Activated naive CD8-positive, alpha-beta T cell treated with anti-CD3 and anti-CD28 coated beads, Interleukin-2, amount 50 U/mL, for 24 hours (primary cell): ENCODE measurements around the gene BIN1.
A peak's percentile ranks its signal among the peaks of the same experiment; 100 is the strongest.
"Not testable (repeated sequence)": the region's sequence is repeated elsewhere in the genome, so short reads cannot be mapped to it uniquely, and the experiment has no call there.

Experiments
- ATAC-seq: fragments of 150-1000 bp; cut with Tn5 transposase; one replicate; pipeline ENCODE4 v1.10.0; 2021
- DNase-seq: peaks from one replicate; pipeline ENCODE4 v3.0.0; 2021
- H3K27ac Mint-ChIP-seq: one replicate; pipeline ENCODE4 v1.8.0; 2021; ENCODE audit warnings: mild to moderate bottlenecking, mixed read lengths
- H3K27me3 Mint-ChIP-seq: one replicate; pipeline ENCODE4 v1.8.0; 2021; ENCODE audit warnings: mixed read lengths
- H3K36me3 Mint-ChIP-seq: one replicate; pipeline ENCODE4 v1.8.0; 2021; ENCODE audit warnings: low read depth, mixed read lengths
- H3K4me1 Mint-ChIP-seq: one replicate; pipeline ENCODE4 v1.8.0; 2021; ENCODE audit warnings: mixed read lengths
- H3K4me3 Mint-ChIP-seq: one replicate; pipeline ENCODE4 v1.8.0; 2021; ENCODE audit warnings: mild to moderate bottlenecking, moderate library complexity, mixed read lengths
- H3K9me3 Mint-ChIP-seq: one replicate; pipeline ENCODE4 v1.8.0; 2021; ENCODE audit warnings: mixed read lengths

Gene BIN1

GRCh38 chr2:127040169-127040568 is 66.8 kb downstream of the BIN1 start:
- DNase-seq: no peak
- ATAC-seq: no peak
- Mint-ChIP-seq H3K9me3 (no peaks in the 10 kb centered on the region), H3K36me3 (no peaks in the 10 kb centered on the region), H3K27ac (no peak overlapping the region), H3K4me1 (peaks cover 3% of the 10 kb centered on the region), H3K27me3 (no peaks in the 10 kb centered on the region), H3K4me3 (no peak overlapping the region)

- H3K27ac Mint-ChIP-seq: no peak overlapping the region
- H3K36me3 Mint-ChIP-seq: no peaks in the 10 kb centered on the region
- H3K9me3 Mint-ChIP-seq: no peaks in the 10 kb centered on the region
- peaks cover 3% of the 10 kb centered on the region for H3K4me1 Mint-ChIP-seq
- H3K27me3 Mint-ChIP-seq: no peaks in the 10 kb centered on the region
- H3K4me3 Mint-ChIP-seq: no peak overlapping the region
- ATAC-seq: peak; percentile 66
- DNase-seq: no peak
Measured at GRCh38 chr2:127039387-127040031, 67.4 kb downstream of the BIN1 start.

GRCh38 chr2:127037476-127037875 is 69.5 kb downstream of the BIN1 start:
- Mint-ChIP-seq H3K27me3 (no peaks in the 10 kb centered on the region), H3K36me3 (no peaks in the 10 kb centered on the region), H3K4me3 (no peak overlapping the region), H3K27ac (no peak overlapping the region), H3K4me1 (peaks cover 3% of the 10 kb centered on the region), H3K9me3 (no peaks in the 10 kb centered on the region)
- DNase-seq (no peak), ATAC-seq (no peak)

- H3K9me3 Mint-ChIP-seq: no peaks in the 10 kb centered on the region
- H3K27me3 Mint-ChIP-seq: no peaks in the 10 kb centered on the region
- no peaks in the 10 kb centered on the region for H3K36me3 Mint-ChIP-seq
- H3K27ac Mint-ChIP-seq: no peak overlapping the region
- DNase-seq (no peak), ATAC-seq (no peak)
- H3K4me1 Mint-ChIP-seq: peaks cover 3% of the 10 kb centered on the region
- no peak overlapping the region for H3K4me3 Mint-ChIP-seq
Measured at GRCh38 chr2:127034883-127035611, 71.9 kb downstream of the BIN1 start.

- DNase-seq (no peak), ATAC-seq (no peak)
- Mint-ChIP-seq H3K9me3 (no peaks in the 10 kb centered on the region), H3K4me1 (no peaks in the 10 kb centered on the region), H3K36me3 (no peaks in the 10 kb centered on the region), H3K27ac (no peak overlapping the region), H3K27me3 (peaks cover 1% of the 10 kb centered on the region), H3K4me3 (no peak overlapping the region)
Measured at GRCh38 chr2:127034051-127034450, 72.9 kb downstream of the BIN1 start.

GRCh38 chr2:127032621-127033020 is 74.3 kb downstream of the BIN1 start:
- ATAC-seq: no peak
- DNase-seq: no peak
- Mint-ChIP-seq H3K9me3 (no peaks in the 10 kb centered on the region), H3K4me1 (no peaks in the 10 kb centered on the region), H3K36me3 (no peaks in the 10 kb centered on the region), H3K27me3 (peaks cover 11% of the 10 kb centered on the region), H3K4me3 (no peak overlapping the region), H3K27ac (no peak overlapping the region)

- no peaks in the 10 kb centered on the region for H3K36me3 Mint-ChIP-seq
- no peaks in the 10 kb centered on the region for H3K9me3 Mint-ChIP-seq
- ATAC-seq: no peak
- peaks cover 15% of the 10 kb centered on the region for H3K4me1 Mint-ChIP-seq
- no peak overlapping the region for H3K27ac Mint-ChIP-seq
- H3K27me3 Mint-ChIP-seq: peaks cover 21% of the 10 kb centered on the region
- H3K4me3 Mint-ChIP-seq: no peak overlapping the region
- DNase-seq: no peak
Measured at GRCh38 chr2:127029350-127030051, 77.5 kb downstream of the BIN1 start.

GRCh38 chr2:127028745-127029144 is 78.2 kb downstream of the BIN1 start:
- H3K27ac Mint-ChIP-seq, H3K9me3 Mint-ChIP-seq, H3K36me3 Mint-ChIP-seq, H3K4me3 Mint-ChIP-seq, DNase-seq, ATAC-seq: not testable (repeated sequence)
- Mint-ChIP-seq H3K4me1 (peaks cover 17% of the 10 kb centered on the region), H3K27me3 (peaks cover 23% of the 10 kb centered on the region)

- H3K27ac Mint-ChIP-seq: no peak overlapping the region
- H3K4me1 Mint-ChIP-seq: peaks cover 17% of the 10 kb centered on the region
- H3K9me3 Mint-ChIP-seq: no peaks in the 10 kb centered on the region
- peaks cover 23% of the 10 kb centered on the region for H3K27me3 Mint-ChIP-seq
- no peak for DNase-seq
- H3K4me3 Mint-ChIP-seq: no peak overlapping the region
- H3K36me3 Mint-ChIP-seq: no peaks in the 10 kb centered on the region
- no peak for ATAC-seq
Measured at GRCh38 chr2:127027715-127028114, 79.2 kb downstream of the BIN1 start.

- H3K27ac Mint-ChIP-seq: no peak overlapping the region
- DNase-seq: peak; percentile 72
- H3K27me3 Mint-ChIP-seq: peaks cover 23% of the 10 kb centered on the region
- no peaks in the 10 kb centered on the region for H3K9me3 Mint-ChIP-seq
- no peaks in the 10 kb centered on the region for H3K36me3 Mint-ChIP-seq
- peak overlapping the region; percentile 58 for H3K4me3 Mint-ChIP-seq
- peaks cover 17% of the 10 kb centered on the region for H3K4me1 Mint-ChIP-seq
- peak; percentile 95 for ATAC-seq
Measured at GRCh38 chr2:127025359-127026166, 81.4 kb downstream of the BIN1 start.

GRCh38 chr2:127024769-127025358 is 82.1 kb downstream of the BIN1 start:
- no peaks in the 10 kb centered on the region for H3K36me3 Mint-ChIP-seq
- no peak overlapping the region for H3K4me3 Mint-ChIP-seq
- peaks cover 17% of the 10 kb centered on the region for H3K4me1 Mint-ChIP-seq
- no peak overlapping the region for H3K27ac Mint-ChIP-seq
- H3K27me3 Mint-ChIP-seq: peaks cover 23% of the 10 kb centered on the region
- no peaks in the 10 kb centered on the region for H3K9me3 Mint-ChIP-seq
- DNase-seq (no peak), ATAC-seq (no peak)

GRCh38 chr2:127023504-127023903 is 83.5 kb downstream of the BIN1 start:
- ATAC-seq: no peak
- no peaks in the 10 kb centered on the region for H3K36me3 Mint-ChIP-seq
- no peak overlapping the region for H3K4me3 Mint-ChIP-seq
- peaks cover 17% of the 10 kb centered on the region for H3K4me1 Mint-ChIP-seq
- no peak for DNase-seq
- H3K9me3 Mint-ChIP-seq: no peaks in the 10 kb centered on the region
- H3K27me3 Mint-ChIP-seq: peaks cover 19% of the 10 kb centered on the region
- no peak overlapping the region for H3K27ac Mint-ChIP-seq

- ATAC-seq (no peak), DNase-seq (no peak)
- Mint-ChIP-seq H3K27me3 (peaks cover 14% of the 10 kb centered on the region), H3K4me1 (peaks cover 17% of the 10 kb centered on the region), H3K27ac (no peak overlapping the region), H3K9me3 (no peaks in the 10 kb centered on the region), H3K36me3 (no peaks in the 10 kb centered on the region), H3K4me3 (no peak overlapping the region)
Measured at GRCh38 chr2:127022817-127023216, 84.1 kb downstream of the BIN1 start.

- peaks cover 5% of the 10 kb centered on the region for H3K27me3 Mint-ChIP-seq
- H3K9me3 Mint-ChIP-seq: no peaks in the 10 kb centered on the region
- ATAC-seq (no peak), DNase-seq (no peak)
- no peak overlapping the region for H3K27ac Mint-ChIP-seq
- no peaks in the 10 kb centered on the region for H3K36me3 Mint-ChIP-seq
- H3K4me1 Mint-ChIP-seq: peaks cover 5% of the 10 kb centered on the region
- H3K4me3 Mint-ChIP-seq: no peak overlapping the region
Measured at GRCh38 chr2:127020536-127020935, 86.4 kb downstream of the BIN1 start.
